Lung (tissue), 12 donors: ENCODE data around the gene PRR5L. TPM values are rescaled to one million over a fixed set of nuclear protein-coding genes. Genes with fewer than 3 reads are reported as not detected.

Source experiments
- ATAC-seq: fragments of 200-7000 bp; cut with Tn5 transposase; one replicate; pipeline ENCODE4 v1.9.1; 2020; ENCODE audit warnings: moderate number of reproducible peaks; ENCODE audit not compliant: insufficient read depth, low FRiP score
- DNase-seq, 3 donors: peaks; one replicate each; pipeline ENCODE4 v3.0.0-alpha.2; 2013 to 2017
- H3K27ac ChIP-seq, 2 donors: one replicate each; pipeline ENCODE4 v1.5.1; 2013; ENCODE audit warnings: mild to moderate bottlenecking in 2 of 2, moderate library complexity in 2 of 2, control low read depth in 1 of 2, inconsistent platforms in 1 of 2, low read depth in 1 of 2, low read length in 1 of 2
- H3K27me3 ChIP-seq, 3 donors: one replicate each; pipeline ENCODE4 v1.5.1; 2013; ENCODE audit warnings: low read length in 2 of 3; ENCODE audit not compliant: control insufficient read depth in 3 of 3, insufficient read depth in 3 of 3
- H3K36me3 ChIP-seq, 4 donors: one replicate each; pipeline ENCODE4 v1.5.1; 2013; ENCODE audit warnings: low read length in 4 of 4, mild to moderate bottlenecking in 1 of 4, moderate library complexity in 1 of 4; ENCODE audit not compliant: control insufficient read depth in 4 of 4, insufficient read depth in 4 of 4
- H3K4me1 ChIP-seq, 5 donors: one replicate each; pipeline ENCODE4 v1.5.1; 2013; ENCODE audit warnings: low read length in 5 of 5, mild to moderate bottlenecking in 2 of 5, moderate library complexity in 1 of 5; ENCODE audit not compliant: control insufficient read depth in 5 of 5, insufficient read depth in 5 of 5
- H3K4me3 ChIP-seq: one replicate; pipeline ENCODE4 v1.5.1; 2013; ENCODE audit warnings: mild to moderate bottlenecking, control low read depth, moderate library complexity
- H3K9ac ChIP-seq, 2 donors: one replicate each; pipeline ENCODE4 v1.5.1; 2013; ENCODE audit warnings: low read length in 2 of 2, control low read depth in 1 of 2; ENCODE audit not compliant: insufficient read depth in 1 of 2
- H3K9me3 ChIP-seq, 4 donors: one replicate each; pipeline ENCODE4 v1.5.1; 2013; ENCODE audit warnings: low read length in 3 of 4, mild to moderate bottlenecking in 1 of 4, moderate library complexity in 1 of 4; ENCODE audit not compliant: control insufficient read depth in 4 of 4, insufficient read depth in 3 of 4
- CTCF ChIP-seq: IDR thresholded peaks from 2 replicates; pipeline ENCODE4 v1.5.1; 2012; ENCODE audit warnings: mild to moderate bottlenecking; ENCODE audit errors: control extremely low read depth, extremely low read depth
- WGBS, 2 donors: extraction: QIAGEN DNeasy Blood & Tissue Kit; methylation state at CpG; one replicate each; pipeline ENCODE4 v1.1.7; 2013; 5-methylcytosine and 5-hydroxymethylcytosine counted together
- polyA plus RNA-seq, 2 donors: library from polyadenylated mRNA; stranded (reverse); fragments of 200-250 nt; gene quantifications; one replicate each; pipeline ENCODE4 v1.2.1, GENCODE V29; 2013
- total RNA-seq, 2 donors: library from RNA; depleted of rRNA in 1 of 2; stranded (reverse); fragments of >200 nt in 1 of 2; gene quantifications; one replicate each; pipeline ENCODE4 v1.2.1, GENCODE V29; 2014 to 2021
- donor health status: control.
- donor health status: control.
- donor health status: Bipolar disorder and iron deficiency.
- donor health status: healthy.
- donor health status: DM: yes; HTN: yes; CAD: no.

PRR5L gene
- total and polyA plus RNA-seq, 4 donors = 6.3 to 27.5 (median 9.0) TPM

DNA sequence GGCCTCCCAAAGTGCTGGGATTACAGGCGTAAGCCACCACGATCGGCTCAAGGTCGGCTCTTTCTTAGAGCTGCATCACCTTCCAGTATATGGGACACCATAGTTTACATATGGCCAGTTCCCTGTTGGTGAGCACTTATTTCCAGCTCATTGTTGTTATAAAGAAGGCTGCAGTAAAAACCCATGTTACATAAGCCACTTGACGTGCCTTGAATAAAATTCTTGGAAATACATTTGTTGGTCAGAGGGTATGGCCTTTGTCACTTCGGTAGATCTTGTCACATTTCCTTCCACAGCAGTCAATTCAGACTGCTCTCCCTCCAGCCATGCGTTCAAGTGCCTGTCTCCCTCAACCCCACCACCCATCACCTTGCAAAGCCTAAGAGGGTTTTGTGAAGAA lies 92.9 kb downstream of the PRR5L start:
- Histone ChIP-seq H3K9ac (no peak overlapping the region), H3K4me1 (peaks cover 0 to 36% (median 0%) of the 10 kb centered on the region in 5 donors), H3K4me3 (no peak overlapping the region), H3K36me3 (no peaks in the 10 kb centered on the region), H3K27me3 (no peaks in the 10 kb centered on the region), H3K9me3 (no peaks in the 10 kb centered on the region), H3K27ac (no peak overlapping the region)
- DNase-seq = no peak
- no peak for TF ChIP-seq CTCF
- WGBS, 2 donors = 86 to 88% methylated on average over 7 of the region's 7 CpGs
- no peak for ATAC-seq

- Histone ChIP-seq H3K9ac (no peak overlapping the region), H3K4me1 (peaks cover 0 to 34% (median 0%) of the 10 kb centered on the region in 5 donors), H3K27me3 (peaks cover 0 to 4% (median 0%) of the 10 kb centered on the region in 3 donors), H3K27ac (no peak overlapping the region), H3K9me3 (no peaks in the 10 kb centered on the region), H3K4me3 (no peak overlapping the region), H3K36me3 (peaks cover 0 to 2% (median 0%) of the 10 kb centered on the region in 4 donors)
- no peak for ATAC-seq
- DNase-seq = no peak
- 95 to 100% methylated on average over 4 of the region's 4 CpGs for WGBS, 2 donors
- TF ChIP-seq CTCF = no peak
Observed at GRCh38 chr11:36389811-36390210, 93.7 kb downstream of the PRR5L start.

DNA sequence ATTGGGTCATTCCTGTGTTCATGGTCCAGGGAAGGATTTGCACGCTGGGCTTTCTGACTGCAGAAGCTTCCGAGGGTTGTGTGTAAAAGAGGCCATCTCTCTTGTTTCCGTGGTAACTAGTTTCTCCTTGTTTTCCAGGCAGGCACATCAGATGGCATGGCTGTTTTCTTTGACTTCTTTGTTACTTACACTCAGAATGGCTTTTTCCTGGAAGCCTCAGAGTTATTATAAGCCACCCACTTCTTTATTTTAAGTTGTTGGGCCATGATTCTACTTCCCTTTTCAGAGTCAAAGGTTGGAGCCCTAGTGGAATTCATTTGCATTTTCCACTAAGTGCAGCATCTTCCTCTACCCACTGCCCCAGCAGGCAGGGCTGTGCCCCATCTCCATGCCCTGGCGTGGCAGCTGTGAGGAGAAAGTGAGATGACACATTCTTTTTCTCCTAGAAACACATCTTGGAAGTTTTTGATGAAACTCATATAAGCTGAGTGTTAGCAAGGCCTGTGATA lies 94.9 kb downstream of the PRR5L start:
- TF ChIP-seq CTCF = no peak
- H3K4me1 ChIP-seq = peaks cover 0 to 27% (median 0%) of the 10 kb centered on the region in 5 donors
- H3K4me3 ChIP-seq = no peak overlapping the region
- peaks cover 0 to 3% (median 0%) of the 10 kb centered on the region in 4 donors for H3K36me3 ChIP-seq
- ATAC-seq (peak; percentile 38), DNase-seq (peak in 1 of 3 donors; percentile 38)
- H3K27ac ChIP-seq = no peak overlapping the region
- WGBS, 2 donors = 30 to 33% methylated on average over 4 of the region's 4 CpGs
- H3K9ac ChIP-seq = no peak overlapping the region
- no peaks in the 10 kb centered on the region for H3K9me3 ChIP-seq
- peaks cover 0 to 5% (median 0%) of the 10 kb centered on the region in 3 donors for H3K27me3 ChIP-seq

- Histone ChIP-seq H3K4me1 (peaks cover 0 to 23% (median 5%) of the 10 kb centered on the region in 5 donors), H3K9me3 (no peaks in the 10 kb centered on the region), H3K27me3 (peaks cover 0 to 5% (median 0%) of the 10 kb centered on the region in 3 donors), H3K4me3 (no peak overlapping the region), H3K9ac (no peak overlapping the region), H3K27ac (no peak overlapping the region), H3K36me3 (peaks cover 0 to 4% (median 1%) of the 10 kb centered on the region in 4 donors)
- no peak for TF ChIP-seq CTCF
- DNase-seq (no peak), ATAC-seq (no peak)
- WGBS, 2 donors = 67 to 78% methylated on average over 2 of the region's 2 CpGs
Observed at GRCh38 chr11:36392196-36392595, 96.1 kb downstream of the PRR5L start.
